AG04449 (cell line): ENCODE data around the gene PAIP2B.
A peak's percentile ranks its signal among the peaks of the same experiment; 100 is the strongest.
"Not testable (repeated sequence)": the region's sequence is repeated elsewhere in the genome, so short reads cannot be mapped to it uniquely, and the experiment has no call there.

Experiments
- CTCF ChIA-PET: fragments of 350-600 bp; formaldehyde crosslinking; extraction: SDS; loops from one replicate; lab custom pipeline; 2021; ENCODE audit warnings: antibody characterized with exemption; lab: Yijun Ruan, JAX
- POLR2A ChIA-PET: fragments of 400-600, 350-600 bp; formaldehyde crosslinking; extraction: SDS; loops from one replicate; lab custom pipeline; 2020; ENCODE audit warnings: antibody characterized with exemption, inconsistent platforms; lab: Yijun Ruan, JAX
- DNase-seq: peaks from one replicate; pipeline ENCODE4 v3.0.0-alpha.2; 2010; ENCODE audit warnings: low read depth, low spot score
- H3K4me3 ChIP-seq: 2 replicates; pipeline ENCODE4 v1.5.1; 2011; ENCODE audit warnings: low read depth, mild to moderate bottlenecking, control low read depth, low read length
- CTCF ChIP-seq: IDR thresholded peaks from one replicate; pipeline ENCODE4 v1.5.1; 2011; ENCODE audit warnings: mild to moderate bottlenecking, moderate library complexity, low read length, control low read depth, inconsistent platforms; ENCODE audit not compliant: insufficient read depth; ENCODE audit errors: missing control alignments

PAIP2B gene

GRCh38 chr2:71243634-71244301 lies 16.9 kb upstream of the PAIP2B start:
- POLR2A ChIA-PET, result no interaction called here
- TF ChIP-seq CTCF, result no peak
- no peak for DNase-seq

GRCh38 chr2:71240794-71241193 lies 13.9 kb upstream of the PAIP2B start:
- CTCF ChIA-PET, result interaction anchor here (1.2 kb wide), 1 partner anchor 91 kb away, joined by 3 read pairs; the partner anchor contains the start of gene ZNF638
- H3K4me3 ChIP-seq, result no peak overlapping the region
- no peak for DNase-seq
- POLR2A ChIA-PET, result no interaction called here
- no peak for TF ChIP-seq CTCF

More at GRCh38 chr2:71243634-71244301, 16.9 kb upstream of the PAIP2B start:
- H3K4me3 ChIP-seq, result no peak overlapping the region
- CTCF ChIA-PET, result no interaction called here

- POLR2A ChIA-PET, result no interaction called here
- H3K4me3 ChIP-seq, result no peak overlapping the region
- no peak for TF ChIP-seq CTCF
- CTCF ChIA-PET, result no interaction called here
- no peak for DNase-seq
These were observed 11.2 kb upstream of the PAIP2B start for GRCh38 chr2:71238089-71238488.

- no peak for DNase-seq
- ChIA-PET CTCF (interaction anchor here (0.8 to 1.0 kb wide), 2 partner anchors 13 to 63 kb away, joined by 3 read pairs; no protein-coding TSS in a partner anchor), POLR2A (interaction anchor here (1.2 kb wide), 1 partner anchor 9 kb away, joined by 5 read pairs; the partner anchor contains the start of gene PAIP2B)
- TF ChIP-seq CTCF, result no peak
- no peak overlapping the region for H3K4me3 ChIP-seq
These were observed 9.2 kb upstream of the PAIP2B start for GRCh38 chr2:71235930-71236587.

- DNase-seq, CTCF ChIA-PET, H3K4me3 ChIP-seq, POLR2A ChIA-PET: not testable (repeated sequence)
These were observed 6.2 kb upstream of the PAIP2B start for GRCh38 chr2:71233072-71233471.

- POLR2A ChIA-PET, result interaction anchor here (1.0 to 1.2 kb wide), 2 partner anchors 10 to 96 kb away, joined by 3 to 5 read pairs; partner anchors contain the start of gene MPHOSPH10
- CTCF ChIA-PET, result interaction anchor here (1.5 to 2.4 kb wide), 3 partner anchors 13 to 73 kb away, joined by 4 to 6 read pairs (median 5); no protein-coding TSS in a partner anchor
- peak overlapping the region; percentile 77 for H3K4me3 ChIP-seq
- no peak for DNase-seq
- TF ChIP-seq CTCF, result no peak
These were observed 573 bp downstream of the PAIP2B start for GRCh38 chr2:71226096-71226964.
